Adrenal gland (tissue), 12 donors: ENCODE measurements around the gene CXCL12. TPM values are rescaled to one million over a fixed set of nuclear protein-coding genes. Genes with fewer than 3 reads are reported as not detected.

Experiments
- DNase-seq, 7 donors: peaks; one replicate each; pipeline ENCODE4 v3.0.0-alpha.2; 2019 to 2020
- H3K27ac ChIP-seq, 5 donors: fragments of 200-600 bp; sonication (generic) in 4 of 5; 1 replicate in 3 of 5; 2 replicates in 2 of 5; pipeline versions ENCODE4 v1.5.1 to v1.8.0; 2016 to 2020; ENCODE audit warnings: mild to moderate bottlenecking in 1 of 5
- H3K27me3 ChIP-seq: fragments of 200-600 bp; 2 replicates; pipeline ENCODE4 v1.8.0; 2021
- H3K36me3 ChIP-seq, 2 donors: fragments of 200-600 bp; replicated peaks in 1 of 2; 1 replicate in 1 of 2; 2 replicates in 1 of 2; pipeline versions ENCODE4 v1.5.1 to v1.8.0; 2018 to 2022
- H3K4me1 ChIP-seq, 2 donors: fragments of 200-600 bp; replicated peaks in 1 of 2; 1 replicate in 1 of 2; 2 replicates in 1 of 2; pipeline versions ENCODE4 v1.5.1 to v1.8.0; 2018 to 2021
- H3K4me3 ChIP-seq, 4 donors: fragments of 200-600 bp; sonication (generic) in 3 of 4; one replicate each; pipeline ENCODE4 v1.5.1; 2016 to 2018
- H3K9me3 ChIP-seq, 3 donors: fragments of 200-600 bp; sonication (generic) in 1 of 3; replicated peaks in 1 of 3; 1 replicate in 2 of 3; 2 replicates in 1 of 3; pipeline versions ENCODE4 v1.5.1 to v1.8.0; 2016 to 2021
- CTCF ChIP-seq, 6 experiments: fragments of 450-650 bp in 4 of 6; fragments of 200-600 bp in 2 of 6; sonication (generic) in 1 of 6; IDR thresholded peaks; 1 replicate in 5 of 6; 2 replicates in 1 of 6; pipeline versions ENCODE4 v1.5.1 to v1.8.0; 2016 to 2021; ENCODE audit warnings: antibody characterized with exemption in 6 of 6, mild to moderate bottlenecking in 2 of 6, moderate library complexity in 1 of 6
- POLR2A ChIP-seq, 2 donors: fragments of 450-650 bp; IDR thresholded peaks; one replicate each; pipeline ENCODE4 v1.6.1; 2017; ENCODE audit warnings: antibody characterized with exemption in 2 of 2, mild to moderate bottlenecking in 2 of 2, moderate library complexity in 1 of 2
- WGBS, 4 donors: extraction: QIAGEN DNeasy Blood & Tissue Kit in 2 of 4; methylation state at CpG; one replicate each; pipeline versions ENCODE4 v1.1.5 to v1.1.7; 2013 to 2017; 5-methylcytosine and 5-hydroxymethylcytosine counted together
- intact Hi-C, 2 donors: fragments of 100-400 bp; cut with DNase I; formaldehyde crosslinking; loops; one replicate each; pipeline versions ENCODE4 v1.14.1 to v1.15.0; 2022 to 2023
- polyA plus RNA-seq, 3 donors: library from polyadenylated mRNA; stranded (reverse); fragments of 200-250 nt in 2 of 3; fragments of 350-450 nt in 1 of 3; fragmentation: Illumina TruSeq in 1 of 3; extraction: RNeasy Lipid Tissue Mini Kit (QIAGEN cat#74804) in 1 of 3; gene quantifications; one replicate each; pipeline ENCODE4 v1.2.3, GENCODE V29; 2013 to 2014
- total RNA-seq, 9 donors: library from RNA; depleted of rRNA in 4 of 9; stranded (reverse); fragments of >200 nt in 4 of 9; fragments of 120-200 nt in 1 of 9; fragmentation: NEBNext Ultra II Directional in 1 of 9; extraction: Animal tissue kit (Norgen Biotek cat#: 25700) in 1 of 9; gene quantifications; one replicate each; pipeline versions ENCODE4 v1.1.0 to v1.2.4, GENCODE V29; 2013 to 2023
- donor health status: healthy with polysubstance abuse.
- donor health status: Bipolar disorder and iron deficiency.
- donor health status: DM: yes; HTN: yes; CAD: no.
- donor health status: DM: no; HTN: no; CAD: no.
- donor health status: DM: no; HTN: no; CAD: no.
- donor health status: DM: yes; HTN: yes; CAD: no.

CXCL12 gene
- total and polyA plus RNA-seq, 12 donors, result 17.5 to 193 (median 66.1) TPM

- WGBS, 4 donors, result 1 to 2% (median 1%) methylated on average over 7 to 48 of the region's 48 CpGs; no CpG with 5 or more reads in 1 of the 4 donors
- peak overlapping the region in 2 of 4 donors; percentile 33 to 70 for H3K4me3 ChIP-seq
- no peaks in the 10 kb centered on the region for H3K36me3 ChIP-seq
- intact Hi-C loops, result loop anchor here (2.0 to 10.0 kb wide), 5 partner anchors 473 to 712 kb away; no protein-coding TSS in a partner anchor
- DNase-seq, result peak in 3 of 7 donors; percentile 11 to 45 (median 20)
- no peak for TF ChIP-seq CTCF (IDR thresholded peaks at IDR 0.05)
- no peak for TF ChIP-seq POLR2A (IDR thresholded peaks at IDR 0.05)
- H3K27me3 ChIP-seq, result peaks cover 16% of the 10 kb centered on the region
- peaks cover 0 to 8% of the 10 kb centered on the region in 2 donors for H3K4me1 ChIP-seq
- peak overlapping the region in 1 of 5 donors; percentile 47 for H3K27ac ChIP-seq
- H3K9me3 ChIP-seq, result no peaks in the 10 kb centered on the region
Measured at GRCh38 chr10:44384601-44385025, 284 bp downstream of the CXCL12 start.

GRCh38 chr10:44383749-44384600 is 922 bp downstream of the CXCL12 start:
- Histone ChIP-seq H3K4me3 (peak overlapping the region in 2 of 4 donors; percentile 33 to 70), H3K9me3 (no peaks in the 10 kb centered on the region), H3K36me3 (no peaks in the 10 kb centered on the region), H3K27me3 (peaks cover 16% of the 10 kb centered on the region), H3K4me1 (peaks cover 0 to 8% of the 10 kb centered on the region in 2 donors), H3K27ac (peak overlapping the region in 1 of 5 donors; percentile 47)
- 5 to 20% (median 6%) methylated on average over 7 to 63 of the region's 63 CpGs for WGBS, 4 donors
- DNase-seq, result peak in 3 of 7 donors; percentile 16 to 50 (median 22)
- TF ChIP-seq CTCF (IDR thresholded peaks at IDR 0.05) (no peak), POLR2A (IDR thresholded peaks at IDR 0.05) (no peak)
- intact Hi-C loops, result loop anchor here (2.0 to 10.0 kb wide), 3 partner anchors 481 to 712 kb away; no protein-coding TSS in a partner anchor

GRCh38 chr10:44382981-44383748 is 1.7 kb downstream of the CXCL12 start:
- no peak for TF ChIP-seq POLR2A (IDR thresholded peaks at IDR 0.05)
- 38 to 52% (median 50%) methylated on average over 6 to 15 of the region's 15 CpGs for WGBS, 4 donors

GRCh38 chr10:44382131-44382858 is 2.6 kb downstream of the CXCL12 start:
- H3K36me3 ChIP-seq, result no peaks in the 10 kb centered on the region
- H3K27me3 ChIP-seq, result peaks cover 16% of the 10 kb centered on the region
- no peaks in the 10 kb centered on the region for H3K9me3 ChIP-seq
- H3K4me1 ChIP-seq, result peaks cover 0 to 8% of the 10 kb centered on the region in 2 donors
- no peak overlapping the region for H3K27ac ChIP-seq
- peak in 2 of 7 donors; percentile 4 to 17 for DNase-seq
- WGBS, 4 donors, result 64 to 92% (median 78%) methylated on average over 9 to 10 of the region's 10 CpGs
- intact Hi-C loops, result loop anchor here in 1 of 2 donors (5.0 to 10.0 kb wide), 2 partner anchors 483 to 710 kb away; no protein-coding TSS in a partner anchor
- TF ChIP-seq POLR2A (IDR thresholded peaks at IDR 0.05), result no peak
- TF ChIP-seq CTCF (IDR thresholded peaks at IDR 0.05), result no peak
- H3K4me3 ChIP-seq, result peak overlapping the region in 1 of 4 donors; percentile 70

More at GRCh38 chr10:44382981-44383748, 1.7 kb downstream of the CXCL12 start:
- Histone ChIP-seq H3K4me1 (peaks cover 0 to 8% of the 10 kb centered on the region in 2 donors), H3K36me3 (no peaks in the 10 kb centered on the region), H3K27ac (no peak overlapping the region), H3K27me3 (peaks cover 16% of the 10 kb centered on the region), H3K9me3 (no peaks in the 10 kb centered on the region), H3K4me3 (peak overlapping the region in 1 of 4 donors; percentile 70)
- peak in 2 of 7 donors; percentile 7 to 13 for DNase-seq
- intact Hi-C loops, result loop anchor here in 1 of 2 donors (5.0 to 10.0 kb wide), 2 partner anchors 482 to 711 kb away; no protein-coding TSS in a partner anchor
